ENCODE results near the gene PALLD. TPM values are rescaled to one million over a fixed set of nuclear protein-coding genes. Genes with fewer than 3 reads are reported as not detected.

Gene PALLD
- total and polyA plus RNA-seq, 2 of the 13 experiments (the other 11 are each of a cell fraction or from before 2014, with no cell fraction given): 0.50 to 1.5 TPM

GRCh38 chr4:168699224-168699878, 202.5 kb downstream of the PALLD start (continued):
- TF ChIP-seq SP1 (IDR thresholded peaks at IDR 0.05) (no peak), SP1 (CRISPR knock-in tag; IDR thresholded peaks at IDR 0.05) (no peak), TRIM22 (IDR thresholded peaks at IDR 0.05) (no peak), NFKBIZ (CRISPR knock-in tag; IDR thresholded peaks at IDR 0.05) (no peak), ZNF646 (CRISPR knock-in tag; IDR thresholded peaks at IDR 0.05) (no peak), ZNF580 (CRISPR knock-in tag; IDR thresholded peaks at IDR 0.05; ENCODE audit: borderline replicate concordance, low read depth) (no peak), IKZF1 (IDR thresholded peaks at IDR 0.05) (no peak), ZNF678 (CRISPR knock-in tag; IDR thresholded peaks at IDR 0.05) (no peak), ZNF414 (CRISPR knock-in tag; IDR thresholded peaks at IDR 0.05) (no peak), PRDM4 (CRISPR knock-in tag; IDR thresholded peaks at IDR 0.05; ENCODE audit: borderline replicate concordance) (no peak), ZNF800 (CRISPR knock-in tag; IDR thresholded peaks at IDR 0.05) (no peak), ZSCAN30 (CRISPR knock-in tag; IDR thresholded peaks at IDR 0.05) (no peak), THAP9 (CRISPR knock-in tag; IDR thresholded peaks at IDR 0.05; ENCODE audit: borderline replicate concordance) (no peak)
